Body of pancreas (tissue), 4 donors: ENCODE results near the gene ESPN. TPM values are rescaled to one million over a fixed set of nuclear protein-coding genes. Genes with fewer than 3 reads are reported as not detected.

ENCODE experiments used
- ATAC-seq: fragments of 150-250 bp; one replicate; pipeline ENCODE4 v1.9.1; 2016
- DNase-seq, 4 donors: peaks; one replicate each; pipeline ENCODE4 v3.0.0-alpha.2; 2019
- H3K27ac ChIP-seq, 4 donors: fragments of 200-600 bp; sonication (generic); 1 replicate in 3 of 4; 2 replicates in 1 of 4; pipeline versions ENCODE4 v1.5.1 to v1.6.1; 2016 to 2019; ENCODE audit warnings: mild to moderate bottlenecking in 1 of 4, mixed read lengths in 1 of 4, moderate library complexity in 1 of 4
- H3K27me3 ChIP-seq, 2 donors: fragments of 200-600 bp; sonication (generic); one replicate each; pipeline ENCODE4 v1.6.0; 2016; ENCODE audit warnings: mild to moderate bottlenecking in 1 of 2
- H3K36me3 ChIP-seq, 2 donors: fragments of 200-600 bp; sonication (generic); replicated peaks in 1 of 2; 2 replicates each; pipeline ENCODE4 v1.5.1; 2016; ENCODE audit warnings: low read depth in 2 of 2; ENCODE audit not compliant: insufficient read depth in 1 of 2
- H3K4me1 ChIP-seq: fragments of 200-600 bp; sonication (generic); one replicate; pipeline ENCODE4 v1.6.0; 2016
- H3K4me3 ChIP-seq, 2 donors: fragments of 200-600 bp; sonication (generic); 1 replicate in 1 of 2; 2 replicates in 1 of 2; pipeline ENCODE4 v1.5.1; 2016 to 2019
- H3K9me3 ChIP-seq, 3 donors: fragments of 200-600 bp; sonication (generic); 1 replicate in 2 of 3; 2 replicates in 1 of 3; pipeline ENCODE4 v1.5.1; 2016
- CTCF ChIP-seq, 7 experiments: fragments of 450-650 bp in 4 of 7; fragments of 200-600 bp in 3 of 7; sonication (generic) in 3 of 7; IDR thresholded peaks; one replicate each; pipeline ENCODE4 v1.5.1; 2016 to 2019; ENCODE audit warnings: antibody characterized with exemption in 7 of 7
- POLR2A ChIP-seq, 3 donors: fragments of 450-650 bp; IDR thresholded peaks; one replicate each; pipeline ENCODE4 v1.6.1; 2016; ENCODE audit warnings: antibody characterized with exemption in 3 of 3, mild to moderate bottlenecking in 2 of 3
- WGBS, 2 donors: methylation state at CpG; one replicate each; pipeline ENCODE4 v1.1.5; 2017; 5-methylcytosine and 5-hydroxymethylcytosine counted together
- intact Hi-C: fragments of 100-400 bp; cut with DNase I; formaldehyde crosslinking; loops from one replicate; pipeline ENCODE4 v1.15.1; 2023
- total RNA-seq, 2 donors: library from RNA; depleted of rRNA; stranded (reverse); fragments of >200 nt; gene quantifications; one replicate each; pipeline ENCODE4 v1.1.0, GENCODE V29; 2016

ESPN gene
- total RNA-seq, 2 donors from 2014 or later = 0.26 to 4.0 TPM

GRCh38 chr1:6396998-6397397, 27.6 kb upstream of the ESPN start:
- ATAC-seq = no peak
- peak in 1 of 7 experiments; percentile 9 for TF ChIP-seq CTCF (IDR thresholded peaks at IDR 0.05)
- TF ChIP-seq POLR2A (IDR thresholded peaks at IDR 0.05) = no peak
- intact Hi-C loops = no loop called here

GRCh38 chr1:6397844-6398441, 26.6 kb upstream of the ESPN start:
- no peak for TF ChIP-seq CTCF (IDR thresholded peaks at IDR 0.05)
- no peak for TF ChIP-seq POLR2A (IDR thresholded peaks at IDR 0.05)
- Histone ChIP-seq H3K36me3 (no peaks in the 10 kb centered on the region), H3K9me3 (no peaks in the 10 kb centered on the region), H3K27ac (no peak overlapping the region), H3K27me3 (no peaks in the 10 kb centered on the region), H3K4me3 (no peak overlapping the region), H3K4me1 (peaks cover 4% of the 10 kb centered on the region)
- WGBS, 2 donors = 50 to 51% methylated on average over 10 of the region's 10 CpGs
- intact Hi-C loops = no loop called here
- DNase-seq = no peak
- no peak for ATAC-seq

More at GRCh38 chr1:6396998-6397397, 27.6 kb upstream of the ESPN start:
- H3K4me1 ChIP-seq = peaks cover 13% of the 10 kb centered on the region
- H3K27me3 ChIP-seq = no peaks in the 10 kb centered on the region
- no peaks in the 10 kb centered on the region for H3K36me3 ChIP-seq
- no peaks in the 10 kb centered on the region for H3K9me3 ChIP-seq
- no peak for DNase-seq
- no peak overlapping the region for H3K4me3 ChIP-seq
- H3K27ac ChIP-seq = no peak overlapping the region

DNA sequence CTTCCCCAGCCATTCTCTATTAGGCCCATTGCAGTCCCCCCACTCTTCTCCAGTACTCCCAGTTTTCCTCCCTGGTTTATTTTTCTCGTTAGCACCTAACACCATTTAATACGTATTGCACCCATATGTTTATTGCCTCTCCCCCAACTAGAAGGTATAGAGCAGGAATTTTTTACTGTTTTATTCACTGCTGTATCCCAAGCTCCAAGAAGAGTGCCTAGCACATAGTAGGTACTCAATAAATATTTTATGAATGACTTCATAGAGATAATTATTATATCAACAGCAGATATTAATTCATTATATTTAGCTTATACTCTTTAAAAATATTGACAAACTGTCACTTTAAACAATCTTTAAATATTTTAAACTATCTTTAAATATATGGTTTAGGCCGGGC, 25.3 kb upstream of the ESPN start:
- TF ChIP-seq CTCF (IDR thresholded peaks at IDR 0.05) (no peak), POLR2A (IDR thresholded peaks at IDR 0.05) (no peak)
- Histone ChIP-seq H3K4me1 (peaks cover 1% of the 10 kb centered on the region), H3K4me3 (no peak overlapping the region), H3K27ac (no peak overlapping the region), H3K36me3 (no peaks in the 10 kb centered on the region), H3K27me3 (no peaks in the 10 kb centered on the region), H3K9me3 (no peaks in the 10 kb centered on the region)
- ATAC-seq = no peak
- no peak for DNase-seq
- 79 to 81% methylated on average over 3 of the region's 3 CpGs for WGBS, 2 donors
- intact Hi-C loops = no loop called here

DNA sequence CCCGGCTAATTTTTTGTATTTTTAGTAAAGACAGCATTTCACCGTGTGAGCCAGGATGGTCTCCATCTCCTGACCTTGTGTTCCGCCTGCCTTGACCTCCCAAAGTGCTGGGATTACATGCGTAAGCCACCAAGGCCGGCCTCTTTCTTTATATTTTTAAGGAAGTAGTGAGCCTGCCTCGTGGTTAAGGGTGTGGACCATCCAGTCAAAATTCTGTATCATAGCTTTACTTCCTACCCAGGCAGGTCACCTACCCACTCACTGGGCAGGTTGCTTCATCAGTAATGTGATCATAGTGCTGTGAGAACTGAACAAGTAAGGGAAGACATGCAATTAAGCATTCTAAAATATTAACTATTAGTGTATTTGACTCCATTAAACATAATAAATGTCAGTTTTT, 22.9 kb upstream of the ESPN start:
- no peak overlapping the region for H3K27ac ChIP-seq
- no peaks in the 10 kb centered on the region for H3K9me3 ChIP-seq
- intact Hi-C loops = loop anchor here (5.0 kb wide), 2 partner anchors 34 to 154 kb away; no protein-coding TSS in a partner anchor
- H3K27me3 ChIP-seq = no peaks in the 10 kb centered on the region
- 52 to 57% methylated on average over 6 of the region's 6 CpGs for WGBS, 2 donors
- TF ChIP-seq POLR2A (IDR thresholded peaks at IDR 0.05) = no peak
- TF ChIP-seq CTCF (IDR thresholded peaks at IDR 0.05) = no peak
- no peaks in the 10 kb centered on the region for H3K36me3 ChIP-seq
- ATAC-seq = no peak
- no peaks in the 10 kb centered on the region for H3K4me1 ChIP-seq
- no peak overlapping the region for H3K4me3 ChIP-seq
- no peak for DNase-seq

DNA sequence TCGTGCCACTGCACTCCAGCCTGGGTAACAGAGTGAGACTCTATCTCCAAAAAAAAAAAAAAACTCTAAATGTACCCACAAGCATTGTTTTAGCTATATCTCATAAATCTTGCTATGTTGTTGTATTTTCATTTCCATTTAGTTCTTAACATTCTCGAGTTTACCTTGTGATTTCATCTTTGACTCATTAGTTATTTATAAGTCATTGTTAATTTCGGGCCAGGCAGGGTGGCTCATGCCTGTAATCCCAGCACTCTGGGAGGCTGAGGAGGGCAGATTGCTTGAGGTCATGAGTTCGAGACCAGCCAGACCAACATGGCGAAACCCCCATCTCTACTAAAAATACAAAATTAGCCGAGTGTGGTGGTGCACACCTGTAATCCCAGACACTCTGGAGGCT, 16.6 kb upstream of the ESPN start:
- H3K27me3 ChIP-seq = no peaks in the 10 kb centered on the region
- no peaks in the 10 kb centered on the region for H3K9me3 ChIP-seq
- intact Hi-C loops = loop anchor here (5.0 kb wide), 1 partner anchor 51 kb away; no protein-coding TSS in a partner anchor
- no peak overlapping the region for H3K4me3 ChIP-seq
- H3K27ac ChIP-seq = no peak overlapping the region
- no peak for TF ChIP-seq POLR2A (IDR thresholded peaks at IDR 0.05)
- TF ChIP-seq CTCF (IDR thresholded peaks at IDR 0.05) = no peak
- ATAC-seq = no peak
- H3K36me3 ChIP-seq = no peaks in the 10 kb centered on the region
- DNase-seq = no peak
- no peaks in the 10 kb centered on the region for H3K4me1 ChIP-seq
- 73 to 76% methylated on average over 6 of the region's 6 CpGs for WGBS, 2 donors
